NCI-H146 (cell line): ENCODE data around the gene CCDC8.
"Not testable (repeated sequence)": the region's sequence is repeated elsewhere in the genome, so short reads cannot be mapped to it uniquely, and the experiment has no call there.

Experiments
- DNase-seq: peaks from one replicate; lab custom pipeline; 2025; lab: John Stamatoyannopoulos, UW

The CCDC8 gene

DNA sequence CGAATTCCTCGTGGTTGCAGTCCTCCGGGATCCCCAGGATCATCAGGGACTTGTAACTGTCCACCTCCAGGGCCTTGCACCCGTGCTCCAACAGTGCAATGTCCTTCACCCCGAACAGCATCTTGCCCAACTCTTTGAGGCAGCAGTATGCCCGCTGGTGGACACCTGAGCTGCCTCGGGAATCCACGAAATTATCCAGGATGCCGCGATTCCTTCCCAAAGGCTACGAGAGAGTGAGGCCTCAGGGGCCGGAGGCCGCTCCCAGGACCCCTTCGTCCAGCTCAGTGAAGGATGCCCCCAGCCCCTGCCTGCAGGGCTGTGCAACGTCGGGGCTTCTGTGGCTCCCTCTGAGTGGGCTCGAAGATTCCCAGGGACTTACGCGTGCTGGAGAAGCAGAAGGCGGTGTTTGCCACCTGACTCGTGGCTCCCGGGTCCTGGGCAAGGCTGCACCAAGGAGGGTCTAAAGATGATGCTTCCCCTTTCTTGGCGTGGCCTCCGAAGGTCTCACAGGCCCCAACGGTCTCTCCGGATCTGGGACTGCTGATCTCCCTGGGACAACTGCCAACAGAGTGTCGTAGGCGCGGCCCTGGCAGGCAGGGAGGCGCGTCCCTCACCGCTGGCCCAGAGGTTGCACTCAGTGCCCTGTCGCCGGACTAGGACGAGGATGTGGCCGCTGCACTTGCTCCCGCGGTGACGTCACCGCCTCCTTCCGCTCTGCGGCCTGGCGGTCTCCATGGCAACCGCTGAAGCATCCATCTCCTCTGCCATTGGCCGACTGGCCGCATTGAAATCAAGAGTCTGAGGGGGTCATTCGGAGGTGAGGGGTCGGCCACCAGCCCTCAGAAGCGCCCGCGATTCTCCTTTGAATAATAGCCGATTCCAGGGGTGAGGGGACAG is 15.1 kb upstream of the CCDC8 start, which contains the start of gene PNMA8C:
Gene PNMA8C, minus strand, starts transcription at position 698 of the 897 bp plus-strand sequence. Its CDS starts 577 bp downstream, at position 121.
- DNase-seq, result peak; percentile 78

DNA sequence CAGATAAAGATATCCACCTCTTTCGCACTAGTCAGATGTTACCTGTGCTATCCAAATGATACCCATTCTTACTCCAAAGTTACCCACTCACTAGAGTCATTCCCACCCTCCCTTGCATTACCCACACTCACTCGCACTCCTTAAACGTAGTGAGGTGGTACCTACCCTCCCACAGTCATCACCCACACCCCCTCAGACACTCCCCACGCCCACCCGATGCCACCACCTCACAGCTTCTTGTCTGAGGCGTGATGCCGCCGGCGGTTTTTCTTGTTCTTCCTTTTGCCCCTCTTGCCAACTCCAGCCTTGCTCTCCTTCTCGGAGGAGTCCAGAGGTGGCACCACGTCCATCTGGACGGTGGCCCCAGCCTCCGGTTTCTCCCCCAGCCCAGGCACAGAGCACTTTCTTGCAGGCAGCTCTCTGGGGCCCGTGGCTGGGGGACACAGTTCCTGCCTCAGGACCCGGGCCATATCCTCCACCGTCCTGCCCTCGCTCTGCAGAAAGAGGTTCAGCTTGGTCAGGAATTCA is 14.2 kb upstream of the CCDC8 start:
- no peak for DNase-seq

DNA sequence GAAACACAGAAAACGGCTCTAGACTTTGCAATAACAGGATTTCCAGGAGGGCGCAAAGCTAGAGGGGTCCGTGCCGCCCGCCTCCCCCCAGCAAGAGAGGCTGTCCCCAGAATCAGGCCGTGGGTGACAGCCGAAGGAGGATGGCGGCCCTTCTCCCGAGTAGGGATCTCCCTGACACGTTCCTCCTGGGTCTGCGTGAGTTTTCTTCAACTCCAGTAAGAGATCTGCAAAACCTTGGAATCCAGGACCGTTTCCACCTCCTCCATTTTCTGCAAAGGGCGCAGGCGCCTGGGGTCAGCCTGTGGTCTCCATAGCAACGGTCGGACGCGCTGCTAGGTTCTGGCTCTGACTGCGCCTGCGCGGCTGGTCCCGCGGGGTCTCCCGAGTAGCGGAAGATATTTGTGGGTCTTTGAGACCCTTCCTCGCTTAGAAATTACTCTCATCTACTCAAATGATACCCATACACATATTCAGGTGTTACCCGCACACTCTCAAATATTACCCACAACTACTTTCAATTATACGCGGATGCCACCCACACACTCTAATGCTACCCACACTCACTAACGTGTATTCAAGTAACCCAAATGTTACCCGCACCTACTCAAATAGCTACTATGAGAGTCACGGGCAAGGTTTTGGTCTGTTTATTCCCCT is 13.3 kb upstream of the CCDC8 start:
- peak; percentile 86 for DNase-seq

DNA sequence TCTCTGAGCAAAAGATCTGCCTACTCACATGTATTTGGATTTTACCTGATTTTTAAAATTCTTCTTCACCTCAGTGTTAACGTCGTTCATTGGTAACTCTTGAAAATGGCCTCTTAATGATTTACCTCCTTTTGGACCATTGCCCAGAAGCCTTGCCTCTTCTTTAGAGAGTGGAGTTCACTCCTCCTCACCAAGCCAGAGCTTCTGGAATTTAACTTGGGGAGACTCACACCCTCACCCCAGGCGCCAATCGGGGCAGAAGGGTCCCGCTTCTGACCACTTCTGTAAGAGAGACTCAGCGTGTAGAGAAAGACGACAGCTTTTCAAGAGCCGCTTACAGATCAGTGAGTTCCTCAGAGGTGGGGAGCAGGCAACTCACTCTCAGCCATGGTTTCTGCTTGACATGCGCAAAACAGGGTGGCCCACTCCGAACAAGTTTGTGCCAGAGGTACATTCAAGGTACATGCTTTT is 12.7 kb upstream of the CCDC8 start:
- DNase-seq, result no peak

DNA sequence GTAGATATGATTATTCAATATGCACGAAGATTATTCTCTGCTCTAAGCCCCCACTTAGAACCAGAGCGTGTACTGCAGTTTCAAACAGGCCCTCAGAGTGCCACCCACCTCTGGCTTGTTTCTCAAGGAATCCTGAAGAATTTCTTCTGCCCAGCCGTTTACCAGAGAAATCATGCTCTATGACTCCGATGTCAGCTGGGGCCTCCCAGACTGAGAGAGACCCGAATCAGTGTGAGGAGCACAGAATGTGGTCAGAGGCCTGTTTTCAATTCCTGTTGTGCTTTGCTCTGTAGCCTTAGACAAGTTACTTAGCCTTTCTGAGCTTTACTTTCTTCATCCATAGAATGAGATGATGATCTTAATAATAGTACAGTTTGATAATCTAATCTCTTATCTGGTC is 9.8 kb upstream of the CCDC8 start:
- no peak for DNase-seq

DNA sequence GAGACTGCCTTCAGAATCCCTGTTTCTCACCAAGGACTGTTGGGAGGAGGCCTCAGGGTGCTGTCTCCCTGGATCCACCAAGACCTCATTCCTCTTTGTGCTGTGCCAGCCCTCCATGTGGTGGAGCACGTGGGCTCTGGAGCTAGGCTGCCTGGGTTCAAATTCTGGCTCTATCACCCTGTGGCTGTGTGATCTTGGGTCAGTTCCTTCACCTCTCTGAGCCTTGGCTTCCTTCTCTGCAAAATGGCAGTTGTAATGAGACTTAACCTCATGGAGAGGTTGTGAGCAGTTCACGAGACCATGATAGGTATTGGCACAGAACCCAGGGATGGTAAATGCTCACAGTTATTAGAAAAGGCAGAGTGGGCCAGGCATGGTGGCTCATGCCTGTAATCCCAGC is 9.0 kb upstream of the CCDC8 start:
- no peak for DNase-seq

DNA sequence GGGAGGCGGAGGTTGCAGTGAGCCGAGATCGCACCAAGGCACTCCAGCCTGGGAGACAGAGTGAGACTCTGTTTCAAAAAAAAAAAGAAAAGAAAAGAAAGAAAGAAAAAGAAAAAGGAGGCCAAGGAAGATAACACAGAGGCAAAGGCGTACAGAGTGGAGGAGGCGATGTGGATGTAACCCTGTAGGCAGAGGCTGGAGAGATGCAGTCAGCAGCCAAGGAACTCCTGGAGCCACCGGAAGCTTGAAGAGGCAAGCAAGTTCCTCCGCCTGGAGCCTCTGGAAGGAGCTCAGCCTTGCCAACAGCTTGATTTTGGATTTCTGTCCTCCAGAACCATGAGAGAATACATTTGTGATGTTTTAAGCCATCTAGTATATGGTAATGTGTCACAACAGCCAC is 6.7 kb upstream of the CCDC8 start:
- DNase-seq, result no peak

DNA sequence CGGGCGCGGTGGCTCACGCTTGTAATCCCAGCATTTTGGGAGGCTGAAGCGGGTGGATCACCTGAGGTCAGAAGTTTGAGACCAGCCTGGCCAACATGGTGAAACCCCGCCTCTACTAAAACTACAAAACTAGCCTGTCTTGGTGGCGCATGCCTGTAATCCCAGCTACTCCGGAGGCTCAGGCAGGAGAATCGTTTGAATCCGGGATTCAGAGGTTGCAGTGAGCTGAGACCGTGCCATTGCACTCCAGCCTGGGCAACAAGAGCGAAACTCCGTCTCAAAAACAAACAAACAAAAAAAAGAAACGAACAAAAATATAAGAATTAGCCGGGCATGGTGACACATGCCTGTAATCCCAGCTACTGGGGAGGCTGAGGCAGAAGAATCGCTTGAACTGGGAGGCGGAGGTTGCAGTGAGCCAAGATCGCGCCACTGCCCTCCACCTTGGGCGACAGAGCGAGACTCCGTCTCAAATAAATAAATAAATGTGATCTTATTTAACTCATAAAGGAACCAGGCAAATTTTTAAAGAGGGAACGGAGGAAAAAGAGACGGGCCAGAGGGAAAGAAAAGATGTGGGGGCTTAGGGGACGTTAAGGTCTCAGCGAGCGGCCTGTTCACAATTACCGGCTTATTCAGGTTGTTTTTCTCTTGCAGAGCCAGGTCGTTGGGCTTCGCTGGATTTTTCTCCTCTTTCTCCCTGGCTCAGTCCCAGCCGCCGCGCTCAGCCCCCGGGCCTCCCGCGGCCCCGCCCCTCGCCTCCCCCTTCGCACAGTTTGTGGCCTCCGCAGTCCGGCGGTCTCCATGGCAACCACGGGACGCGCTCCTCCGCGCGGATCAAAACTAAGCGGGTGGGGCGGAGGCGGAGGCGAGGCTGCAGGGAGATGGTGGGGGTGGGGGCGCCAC is 2.7 kb upstream of the CCDC8 start:
- DNase-seq, result peak; percentile 94

DNA sequence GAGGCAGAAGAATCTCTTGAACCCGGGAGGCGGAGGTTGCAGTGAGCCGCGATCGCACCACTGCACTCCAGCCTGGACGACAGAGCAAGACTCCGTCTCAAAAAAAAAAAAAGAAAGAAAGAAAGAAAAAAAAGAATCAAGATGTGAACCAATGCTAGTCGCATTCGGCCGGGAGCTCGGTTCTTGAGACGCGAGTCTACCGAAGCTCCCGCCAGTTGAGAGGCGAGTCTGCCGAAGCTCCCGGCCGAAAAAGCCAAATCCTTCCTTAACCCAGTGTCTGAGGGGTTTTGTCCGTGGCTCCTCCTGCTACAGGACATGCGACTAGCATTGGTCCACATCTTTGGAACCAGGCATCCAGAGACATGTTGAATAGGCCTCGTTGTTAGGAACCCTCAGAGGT is 1.5 kb upstream of the CCDC8 start:
- DNase-seq, result not testable (repeated sequence)

DNA sequence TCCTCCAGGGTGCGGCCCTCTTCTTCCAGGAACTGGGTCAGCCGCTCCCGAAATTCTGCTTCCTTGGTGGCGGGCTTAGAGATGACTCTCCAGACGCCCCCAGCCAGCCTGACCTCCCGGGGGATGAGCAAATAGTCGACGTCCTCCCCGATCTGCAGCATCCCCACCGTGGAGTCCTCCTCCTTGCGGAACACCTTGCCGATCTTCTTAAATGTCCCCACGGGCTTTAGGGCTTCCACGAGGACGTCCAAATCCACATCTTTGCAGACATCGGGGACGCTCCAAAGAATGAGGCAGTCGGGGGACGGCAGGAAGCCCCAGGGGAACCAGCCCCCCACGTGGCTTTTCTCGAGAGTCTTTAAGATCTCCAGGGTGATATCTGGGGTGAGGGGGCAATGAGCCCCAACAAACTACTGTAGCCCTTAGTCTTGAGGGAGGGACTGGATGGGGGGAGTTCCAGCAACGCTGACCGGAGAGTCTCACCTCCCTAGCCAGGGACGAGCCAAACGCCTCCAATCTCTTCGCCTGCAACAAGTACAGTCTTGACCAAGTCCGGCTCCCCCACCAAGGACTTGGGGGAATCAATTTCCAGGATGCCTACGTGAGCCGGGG is 608 bp downstream of the CCDC8 start:
- DNase-seq, result no peak

DNA sequence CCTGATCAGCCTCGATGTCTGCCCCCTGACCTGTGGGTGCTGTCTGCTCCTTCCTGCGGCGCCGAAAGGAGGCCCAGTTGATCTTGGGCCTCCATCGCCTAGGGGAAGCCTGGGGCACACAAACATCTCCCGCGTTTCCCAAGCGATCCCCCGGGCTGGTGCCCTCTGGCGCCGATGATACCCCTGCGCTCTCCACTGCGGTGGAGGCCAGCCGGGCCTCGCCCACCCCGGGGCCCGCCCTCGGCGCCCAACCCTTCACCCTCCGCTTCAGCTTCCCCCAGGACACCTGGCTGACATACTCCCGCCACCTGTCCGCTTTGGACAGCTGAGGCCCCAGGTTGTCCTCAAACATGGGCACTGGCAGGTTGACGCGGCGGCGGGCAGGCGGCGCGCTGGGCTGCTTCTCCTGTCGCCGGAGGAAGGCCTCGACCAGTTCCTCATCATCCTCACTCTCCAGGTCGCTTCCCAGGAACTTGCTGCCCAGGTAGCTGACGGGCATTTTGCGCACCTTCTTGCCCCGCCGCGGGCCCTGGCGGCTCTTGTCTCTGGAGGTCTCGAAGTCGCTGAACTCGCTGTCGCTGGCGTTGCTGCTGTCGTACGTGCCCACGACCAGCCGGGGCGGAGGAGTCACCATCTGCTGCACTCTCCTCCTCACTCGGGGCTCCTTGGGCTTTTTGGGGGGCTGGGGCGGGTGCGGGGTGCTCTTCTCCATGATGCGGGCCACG is 1.3 kb downstream of the CCDC8 start:
- no peak for DNase-seq

DNA sequence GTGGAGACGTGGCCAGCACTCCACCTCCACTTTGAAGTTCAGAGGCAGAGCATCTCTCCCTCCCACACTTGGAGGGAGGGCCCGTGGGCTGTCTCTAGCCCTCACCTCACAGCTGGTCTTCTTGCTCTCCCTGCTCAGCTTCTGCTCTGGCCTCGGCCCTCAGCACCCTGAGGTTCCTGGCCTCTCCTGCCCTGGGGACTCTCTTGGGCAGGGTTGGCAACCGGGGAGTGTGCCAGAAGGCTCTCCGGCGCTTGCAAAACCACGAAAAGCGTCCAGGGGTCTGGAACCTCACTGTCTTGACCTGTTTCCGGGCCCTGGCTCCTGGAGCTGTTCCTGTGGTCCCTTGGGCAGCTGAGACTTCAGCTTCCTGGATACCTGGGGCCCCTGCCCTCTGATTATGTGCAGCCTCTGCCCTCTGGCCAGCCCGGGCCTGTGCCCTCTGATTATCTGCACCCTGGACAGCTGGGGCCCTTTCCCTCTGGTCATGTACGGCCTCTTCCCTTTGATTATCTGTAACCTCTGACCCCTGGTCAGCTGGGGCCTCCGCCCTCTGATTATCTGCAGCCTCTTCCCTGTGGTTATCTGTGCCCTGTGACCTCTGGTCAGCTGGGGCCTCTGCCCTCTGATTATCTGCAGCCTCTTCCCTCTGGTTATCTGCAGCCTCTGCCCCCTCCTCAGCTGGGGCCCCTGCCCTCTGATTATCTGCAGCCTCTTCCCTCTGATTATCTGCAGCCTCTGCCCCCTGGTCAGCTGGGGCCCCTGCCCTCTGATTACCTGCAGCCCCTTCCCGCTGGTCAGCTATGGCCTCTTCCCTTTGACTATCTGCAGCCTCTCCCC is 2.1 kb downstream of the CCDC8 start:
- DNase-seq, result no peak

DNA sequence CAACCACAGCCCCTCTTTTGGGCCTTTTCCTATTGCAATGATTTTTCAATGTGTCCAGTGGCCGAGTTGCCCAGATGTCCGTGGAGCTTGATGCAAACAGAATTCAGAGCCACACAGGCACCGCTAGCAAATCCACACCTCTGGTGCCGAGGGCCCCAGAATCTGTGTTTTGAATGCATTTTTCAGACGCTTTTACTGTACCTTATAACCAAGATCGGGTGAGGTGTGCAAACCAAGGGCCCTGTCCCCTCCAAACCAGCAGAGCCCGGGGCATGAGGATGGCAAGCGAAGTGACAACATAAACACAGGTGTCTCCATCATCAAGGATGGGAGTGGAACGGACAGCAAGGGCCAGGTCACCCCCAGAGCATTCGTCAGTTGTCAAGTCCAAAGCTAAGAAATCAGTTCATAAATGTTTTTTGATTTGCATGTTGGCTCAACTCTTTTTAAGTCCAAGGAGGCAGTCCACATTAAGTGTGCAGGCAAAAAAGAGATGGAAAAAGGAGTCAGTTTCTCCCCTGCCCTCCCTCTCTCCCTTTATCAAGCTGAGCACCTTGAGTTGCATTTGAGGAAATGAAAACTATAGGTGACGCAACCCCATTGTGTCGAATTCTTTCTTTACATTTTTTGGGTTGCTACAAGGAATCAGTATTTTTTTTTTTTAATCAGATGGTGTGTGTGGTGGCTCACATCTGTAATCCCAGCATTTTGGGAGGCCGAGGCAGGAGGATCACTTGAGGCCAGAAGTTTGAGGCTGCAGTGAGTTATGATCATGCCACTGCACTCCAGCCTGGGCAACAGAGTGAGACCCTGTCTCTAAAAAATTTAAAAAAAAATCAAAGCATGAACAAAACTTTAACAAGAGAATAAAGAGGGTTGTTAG is 2.9 kb downstream of the CCDC8 start:
- DNase-seq, result no peak

DNA sequence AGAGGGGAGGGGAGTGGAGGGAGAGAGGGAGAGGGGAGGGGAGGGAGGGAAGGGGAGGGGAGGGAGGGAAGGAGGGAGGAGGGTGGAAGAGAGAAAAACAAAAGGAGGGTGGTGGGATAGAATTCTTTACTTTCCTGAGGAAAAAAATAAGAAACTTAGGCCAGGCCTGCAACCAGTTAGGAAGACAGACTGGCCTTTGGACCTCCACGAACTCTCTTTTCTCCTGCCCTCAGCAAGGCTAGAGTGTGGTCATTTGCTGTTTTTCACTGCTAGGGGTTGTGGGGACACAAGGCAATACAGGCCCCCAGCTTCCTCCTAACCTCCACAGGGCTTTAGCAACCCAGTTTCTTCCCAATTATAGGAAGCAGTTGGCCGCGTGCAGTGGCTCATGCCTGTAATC is 4.2 kb downstream of the CCDC8 start:
- no peak for DNase-seq

DNA sequence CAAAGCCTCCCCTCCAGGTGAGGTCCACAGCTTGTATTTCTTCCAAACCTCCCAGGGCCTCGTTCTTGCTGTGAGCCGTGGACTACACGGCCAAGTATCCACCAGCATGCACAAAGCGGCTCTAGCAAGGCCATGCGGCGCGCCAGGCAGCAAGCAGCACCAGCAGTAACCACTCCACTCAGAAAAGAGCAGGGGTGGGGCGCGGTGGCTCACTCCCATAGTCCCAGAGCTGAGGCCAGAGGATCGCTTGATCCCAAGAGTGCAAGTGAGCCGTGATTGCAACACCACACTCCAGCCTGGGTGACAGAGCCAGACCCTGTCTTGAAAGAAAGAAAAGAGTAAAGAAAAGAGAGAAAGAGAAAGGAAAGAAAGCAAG is 4.7 kb downstream of the CCDC8 start:
- peak; percentile 40 for DNase-seq

DNA sequence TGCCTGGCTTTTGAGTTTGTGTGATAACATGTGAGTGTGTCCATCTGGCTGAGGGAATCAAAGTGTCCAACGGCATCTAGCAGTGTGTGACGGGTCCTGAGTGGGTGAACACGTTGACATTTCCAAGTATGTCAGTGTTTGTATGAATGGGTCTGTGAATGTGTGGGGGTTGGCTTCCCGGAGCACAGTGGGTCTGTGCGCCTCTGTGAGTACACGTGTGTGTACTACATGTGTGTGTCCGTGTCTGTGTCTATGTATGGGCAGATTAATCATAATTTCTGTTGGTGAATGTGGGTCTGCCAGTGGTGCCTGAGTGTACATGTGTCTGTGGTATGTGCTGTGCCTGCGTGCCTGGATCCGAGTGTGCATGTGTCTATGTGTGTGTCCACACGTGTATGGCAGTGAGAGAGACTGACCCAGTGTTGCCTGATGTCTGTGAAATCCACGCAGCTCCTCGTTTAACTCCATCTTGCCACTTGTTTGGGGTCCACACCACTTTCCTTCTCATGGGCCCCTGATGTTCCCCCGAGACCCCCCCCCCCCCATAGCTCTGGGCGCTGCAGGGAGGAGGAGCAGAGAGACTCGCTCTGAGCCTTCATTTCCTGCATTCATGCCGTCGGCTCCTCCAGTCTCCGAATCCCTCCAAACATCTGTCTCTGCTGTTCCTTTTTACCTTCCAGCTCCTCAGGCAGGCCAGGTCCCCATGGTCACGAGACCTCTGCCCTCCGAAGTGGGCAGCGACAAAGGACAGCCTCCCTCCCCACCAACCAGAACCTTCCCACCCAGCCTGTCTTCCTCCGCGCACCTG is 5.3 kb downstream of the CCDC8 start:
- DNase-seq, result no peak

DNA sequence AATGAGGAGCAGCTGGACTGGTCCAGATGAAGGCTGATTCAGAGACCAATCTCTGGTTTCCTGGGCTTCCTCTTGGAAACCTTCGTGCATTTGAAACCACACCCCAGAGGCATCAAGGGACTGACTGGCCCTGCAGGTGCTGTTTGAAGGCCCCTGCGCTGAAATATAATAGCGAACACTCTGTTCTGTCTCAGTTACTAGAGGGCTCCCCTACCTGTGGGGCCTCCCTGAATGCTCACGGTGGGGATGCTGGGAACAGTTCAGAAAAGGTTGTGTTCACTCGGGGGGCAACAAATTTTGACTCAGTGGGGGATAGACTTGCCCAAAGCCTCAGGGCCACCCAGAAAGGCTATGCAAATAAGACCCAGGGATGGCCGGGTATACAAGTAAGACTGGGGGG is 6.4 kb downstream of the CCDC8 start:
- DNase-seq, result peak; percentile 16
